Activated CD4-positive, alpha-beta T cell treated with anti-CD3 and anti-CD28 coated beads, Interleukin-2, amount 10 ng/mL, durations not matched to agents 7 days and 5 days (primary cell): Measurements from ENCODE around the gene LMX1A. TPM values are rescaled to one million over a fixed set of nuclear protein-coding genes. Genes with fewer than 3 reads are reported as not detected.

ENCODE experiments used
- CTCF ChIA-PET: fragments of 350-600 bp; sonication (Branson Sonifier 250); formaldehyde crosslinking; loops from one replicate; lab custom pipeline; 2021; ENCODE audit warnings: antibody characterized with exemption; lab: Charles Lee
- POLR2A ChIA-PET: fragments of 350-600 bp; sonication (Branson Sonifier 250); formaldehyde crosslinking; loops from one replicate; lab custom pipeline; 2021; ENCODE audit warnings: antibody characterized with exemption; lab: Charles Lee
- DNase-seq: peaks from one replicate; pipeline ENCODE4 v3.0.0-alpha.2; 2020
- H3K27ac Mint-ChIP-seq: one replicate; pipeline ENCODE4 v1.8.0; 2021; ENCODE audit warnings: mild to moderate bottlenecking, moderate library complexity, mixed read lengths
- H3K27me3 Mint-ChIP-seq: one replicate; pipeline ENCODE4 v1.8.0; 2021; ENCODE audit warnings: mixed read lengths
- H3K36me3 Mint-ChIP-seq: one replicate; pipeline ENCODE4 v1.8.0; 2021; ENCODE audit warnings: low read depth, mixed read lengths
- H3K4me1 Mint-ChIP-seq: one replicate; pipeline ENCODE4 v1.8.0; 2021; ENCODE audit warnings: mixed read lengths
- H3K4me3 Mint-ChIP-seq: one replicate; pipeline ENCODE4 v1.8.0; 2021; ENCODE audit warnings: mild to moderate bottlenecking, moderate library complexity, mixed read lengths
- H3K9me3 Mint-ChIP-seq: one replicate; pipeline ENCODE4 v1.8.0; 2021; ENCODE audit warnings: mixed read lengths
- total RNA-seq, 2 experiments: library from RNA; stranded (reverse); gene quantifications; one replicate each; pipeline ENCODE4 v1.2.3, GENCODE V29; 2021

The LMX1A gene
- total RNA-seq, 2 experiments from 2014 or later: not detected

DNA sequence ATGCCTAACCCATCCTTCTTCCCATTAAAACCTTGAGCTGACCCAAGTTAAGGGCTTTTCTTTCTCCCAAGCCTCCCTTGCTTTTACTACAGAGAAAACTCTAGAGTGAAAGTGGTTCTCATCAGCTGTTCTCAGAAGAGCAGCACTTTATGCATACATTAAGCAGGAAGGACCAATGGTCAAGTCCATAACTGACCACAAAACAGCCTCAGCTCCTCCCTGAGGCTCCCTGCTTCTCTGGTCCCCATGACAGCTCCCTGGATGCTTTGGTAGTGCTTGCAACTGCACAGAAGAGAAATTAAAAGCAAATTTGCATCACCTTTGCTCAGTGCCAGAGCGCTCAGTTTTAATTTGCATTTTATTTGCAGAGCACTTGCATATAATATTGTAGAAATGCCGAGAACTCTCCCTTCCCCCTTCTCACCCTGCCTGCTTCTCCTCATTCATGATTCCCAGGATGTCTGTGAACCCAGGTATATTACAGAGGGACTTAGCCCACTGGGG lies 56.1 kb downstream of the LMX1A start:
- Mint-ChIP-seq H3K9me3 (no peaks in the 10 kb centered on the region), H3K27ac (no peak overlapping the region), H3K36me3 (no peaks in the 10 kb centered on the region), H3K4me3 (no peak overlapping the region), H3K27me3 (peaks cover 5% of the 10 kb centered on the region), H3K4me1 (no peaks in the 10 kb centered on the region)
- CTCF ChIA-PET: interaction anchor here (1.0 kb wide), 1 partner anchor 10 kb away, joined by 3 read pairs; no protein-coding TSS in a partner anchor
- POLR2A ChIA-PET: no interaction called here
- DNase-seq: no peak

DNA sequence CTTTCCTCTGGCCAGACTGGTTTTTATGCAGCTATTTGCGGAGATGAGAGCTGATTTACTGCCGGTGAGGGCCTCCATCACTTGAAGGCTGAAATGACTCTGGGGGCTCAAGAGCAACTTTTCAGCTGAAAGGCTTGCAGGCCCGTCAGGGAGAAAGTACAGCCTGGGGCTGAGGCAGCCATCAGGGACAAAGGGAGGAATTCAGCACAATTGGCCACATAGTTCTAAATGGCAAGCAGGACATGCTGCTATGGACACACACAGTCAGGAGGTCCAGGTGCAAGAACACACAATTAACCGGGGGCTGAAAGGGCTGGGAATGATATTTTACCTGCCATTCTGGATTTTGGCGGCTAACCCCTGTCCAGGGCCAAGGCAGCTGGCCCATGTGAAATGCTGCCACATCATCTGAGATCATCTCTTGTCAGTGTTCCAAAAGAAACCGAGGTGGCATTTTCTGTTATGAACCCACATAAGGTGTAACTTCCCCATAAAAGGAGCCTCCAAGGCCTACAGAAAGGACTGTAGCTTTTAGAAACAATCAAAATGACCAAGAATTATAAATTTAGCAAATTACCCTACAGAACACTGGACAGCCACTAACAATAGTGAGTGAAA lies 58.2 kb downstream of the LMX1A start:
- Mint-ChIP-seq H3K4me3 (no peak overlapping the region), H3K27ac (no peak overlapping the region), H3K9me3 (no peaks in the 10 kb centered on the region), H3K27me3 (peaks cover 5% of the 10 kb centered on the region), H3K36me3 (no peaks in the 10 kb centered on the region), H3K4me1 (no peaks in the 10 kb centered on the region)
- DNase-seq: no peak
- POLR2A ChIA-PET: no interaction called here
- CTCF ChIA-PET: no interaction called here

DNA sequence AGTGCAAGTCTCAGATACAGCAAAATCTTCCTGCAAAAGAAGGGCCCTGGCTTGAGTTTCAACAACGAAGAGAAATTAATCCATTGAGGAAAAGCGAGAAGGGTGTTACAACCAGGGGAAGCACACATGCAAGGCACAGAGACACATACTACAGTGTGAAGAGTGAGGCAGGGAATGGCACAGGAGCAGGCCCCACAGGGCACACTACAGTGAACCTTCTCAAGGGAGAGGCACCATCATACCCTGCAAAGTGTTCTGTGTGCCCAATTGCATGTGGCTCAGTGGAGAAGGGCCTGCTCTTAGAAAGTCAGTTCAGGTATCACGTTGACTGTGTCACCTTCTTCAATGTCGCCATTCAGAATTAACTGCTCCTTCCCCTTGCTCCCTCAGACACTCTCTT lies 60.3 kb downstream of the LMX1A start:
- ChIA-PET CTCF (no interaction called here), POLR2A (no interaction called here)
- Mint-ChIP-seq H3K4me3 (no peak overlapping the region), H3K4me1 (no peaks in the 10 kb centered on the region), H3K36me3 (no peaks in the 10 kb centered on the region), H3K27ac (no peak overlapping the region), H3K9me3 (no peaks in the 10 kb centered on the region), H3K27me3 (no peaks in the 10 kb centered on the region)
- DNase-seq: no peak

DNA sequence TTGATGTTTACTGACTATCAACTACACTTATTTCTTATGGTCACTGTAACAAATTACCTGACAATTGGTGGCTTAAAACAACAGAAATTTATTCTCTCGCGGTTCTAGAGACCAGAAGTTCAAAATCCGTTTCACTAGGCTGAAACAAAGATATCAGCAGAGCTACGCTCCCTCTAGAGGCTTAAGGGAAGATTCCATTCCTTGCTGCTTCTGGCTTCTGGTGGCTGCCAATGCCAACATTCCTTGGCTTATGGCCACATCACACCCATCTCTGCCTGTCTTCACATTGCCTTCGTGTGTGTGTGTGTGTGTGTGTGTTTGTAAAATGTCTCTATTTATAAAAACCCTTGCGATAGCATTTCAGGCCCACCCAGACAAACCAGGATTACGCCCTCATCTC lies 66.4 kb downstream of the LMX1A start:
- POLR2A ChIA-PET: no interaction called here
- no peak overlapping the region for H3K27ac Mint-ChIP-seq

DNA sequence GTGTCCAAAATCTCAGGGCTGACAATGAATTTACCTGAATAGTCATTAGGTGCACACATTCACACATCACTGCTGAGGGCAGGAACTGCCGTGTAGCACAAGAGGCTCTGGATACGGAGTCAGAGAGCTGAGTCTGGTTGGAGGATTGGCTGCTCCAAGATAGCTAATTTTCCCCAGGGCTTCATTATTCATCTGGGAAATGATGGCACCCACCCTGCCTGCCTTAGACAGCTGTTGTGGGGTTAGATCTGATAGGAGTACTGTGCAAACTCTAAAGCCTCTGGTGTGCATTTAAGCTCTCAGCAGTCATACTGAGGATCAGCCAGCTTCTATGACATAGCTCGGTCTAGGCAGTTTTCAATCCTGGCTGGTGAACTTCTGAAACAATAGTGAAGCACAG lies 67.0 kb downstream of the LMX1A start:
- Mint-ChIP-seq H3K36me3 (no peaks in the 10 kb centered on the region), H3K4me1 (no peaks in the 10 kb centered on the region), H3K4me3 (no peak overlapping the region), H3K27ac (no peak overlapping the region), H3K27me3 (peaks cover 10% of the 10 kb centered on the region), H3K9me3 (no peaks in the 10 kb centered on the region)
- ChIA-PET POLR2A (no interaction called here), CTCF (no interaction called here)
- no peak for DNase-seq

More for the DNA sequence above, 66.4 kb downstream of the LMX1A start:
- CTCF ChIA-PET: interaction anchor here (0.9 kb wide), 1 partner anchor 10 kb away, joined by 3 read pairs; no protein-coding TSS in a partner anchor
- H3K27me3 Mint-ChIP-seq: peaks cover 10% of the 10 kb centered on the region
- H3K9me3 Mint-ChIP-seq: no peaks in the 10 kb centered on the region
- H3K4me3 Mint-ChIP-seq: no peak overlapping the region
- DNase-seq: no peak
- H3K36me3 Mint-ChIP-seq: no peaks in the 10 kb centered on the region
- no peaks in the 10 kb centered on the region for H3K4me1 Mint-ChIP-seq

DNA sequence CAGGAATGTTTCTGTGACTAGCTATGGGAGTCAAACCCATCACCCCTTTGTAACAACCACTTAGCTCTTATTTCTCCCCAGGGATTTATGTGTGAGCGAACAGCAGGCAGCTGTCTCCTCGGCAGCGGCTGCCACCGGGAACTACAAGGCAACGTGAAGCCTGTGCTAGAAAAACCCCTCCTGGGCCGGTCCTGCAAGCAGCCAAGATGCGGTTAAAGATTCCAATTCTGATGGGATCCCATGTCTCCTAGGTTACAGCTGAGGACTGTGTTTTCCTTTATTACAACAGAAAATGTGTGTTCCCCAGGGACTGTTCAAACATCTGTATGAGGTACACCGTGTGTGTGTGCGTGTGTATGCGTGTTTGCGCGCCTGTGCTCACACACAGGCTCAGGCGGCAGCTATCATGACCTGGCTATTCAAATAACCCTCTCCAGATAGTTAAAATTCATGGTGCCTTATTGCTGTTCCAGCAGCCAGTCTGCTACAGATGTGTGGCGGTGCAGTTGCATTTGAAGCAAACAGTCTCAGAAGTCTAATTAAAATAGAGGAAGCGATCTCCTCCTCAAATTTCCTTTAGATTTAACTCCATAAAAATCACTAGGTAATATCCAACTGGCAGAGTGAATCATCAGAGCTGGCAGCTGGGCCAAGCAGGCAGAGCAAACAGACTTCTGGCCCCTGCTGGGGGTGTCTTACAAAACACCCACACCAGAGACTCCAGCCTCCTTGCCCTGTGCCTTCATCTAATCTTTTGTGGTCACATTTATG lies 68.0 kb downstream of the LMX1A start:
- Mint-ChIP-seq H3K27ac (no peak overlapping the region), H3K36me3 (no peaks in the 10 kb centered on the region), H3K9me3 (no peaks in the 10 kb centered on the region), H3K4me1 (no peaks in the 10 kb centered on the region), H3K4me3 (no peak overlapping the region), H3K27me3 (peaks cover 13% of the 10 kb centered on the region)
- ChIA-PET POLR2A (no interaction called here), CTCF (no interaction called here)
- no peak for DNase-seq

DNA sequence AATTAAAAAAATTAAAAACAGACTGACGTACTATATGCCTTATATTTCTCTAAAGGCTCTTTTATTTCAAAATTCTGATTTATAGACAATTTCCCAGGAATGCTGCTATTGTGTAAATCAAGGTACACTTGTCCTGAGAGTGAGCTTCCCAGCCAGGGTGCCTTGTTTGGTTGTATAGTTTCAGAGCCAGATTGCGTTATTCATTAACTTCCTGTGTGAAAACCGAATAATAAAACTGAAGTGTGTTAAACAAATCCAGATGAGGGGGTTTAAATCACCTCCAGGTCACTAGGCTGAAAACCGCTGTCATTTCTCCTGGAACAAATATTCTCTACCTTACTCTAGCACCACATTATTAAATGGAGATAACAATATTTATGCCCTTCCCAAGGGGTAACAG lies 68.7 kb downstream of the LMX1A start:
- POLR2A ChIA-PET: no interaction called here
- Mint-ChIP-seq H3K4me1 (no peaks in the 10 kb centered on the region), H3K27ac (no peak overlapping the region), H3K36me3 (no peaks in the 10 kb centered on the region), H3K9me3 (no peaks in the 10 kb centered on the region), H3K4me3 (no peak overlapping the region), H3K27me3 (peaks cover 17% of the 10 kb centered on the region)
- no peak for DNase-seq
- CTCF ChIA-PET: no interaction called here

DNA sequence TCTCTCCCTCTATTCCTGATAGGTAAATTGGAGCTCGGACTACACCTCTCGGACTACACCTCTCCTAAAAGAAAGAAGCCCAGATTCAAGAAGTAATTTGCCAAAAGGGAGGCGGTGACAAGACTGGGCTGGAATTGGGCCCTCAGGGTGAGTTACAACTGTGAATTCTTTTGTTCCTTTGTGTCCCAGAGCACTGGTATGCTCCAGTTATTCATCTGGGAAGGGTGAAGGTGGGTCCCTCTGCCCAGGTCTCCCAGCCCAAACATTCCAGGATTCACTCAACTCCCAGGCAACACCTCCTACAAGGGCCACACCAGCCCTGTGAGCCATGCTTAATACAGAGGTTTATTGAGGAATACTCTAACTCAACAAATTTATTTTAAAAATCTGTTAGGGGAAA lies 69.2 kb downstream of the LMX1A start:
- POLR2A ChIA-PET: no interaction called here
- no peak for DNase-seq
- Mint-ChIP-seq H3K27ac (no peak overlapping the region), H3K27me3 (peaks cover 17% of the 10 kb centered on the region), H3K4me1 (no peaks in the 10 kb centered on the region), H3K4me3 (no peak overlapping the region), H3K36me3 (no peaks in the 10 kb centered on the region), H3K9me3 (no peaks in the 10 kb centered on the region)
- CTCF ChIA-PET: no interaction called here

DNA sequence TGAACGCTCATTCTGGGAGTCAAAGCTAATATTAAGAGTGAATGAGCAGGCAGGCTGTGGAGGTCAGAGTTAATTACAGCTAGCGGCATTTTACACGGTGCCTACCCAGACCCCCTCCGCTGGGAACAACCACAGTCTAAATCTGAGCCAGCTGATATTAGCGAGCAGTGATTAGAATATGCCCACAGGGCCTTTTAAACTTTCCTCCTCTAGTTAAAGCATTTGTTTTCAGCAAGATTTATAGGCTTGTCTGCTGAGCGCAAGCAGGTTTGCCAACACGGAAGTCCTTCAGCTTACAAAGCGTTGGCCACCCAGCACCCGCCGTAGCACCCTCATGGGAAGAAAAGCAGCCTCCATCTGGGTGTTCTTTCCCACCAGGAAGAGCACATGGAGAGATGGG lies 72.1 kb downstream of the LMX1A start:
- no peak overlapping the region for H3K27ac Mint-ChIP-seq
- H3K36me3 Mint-ChIP-seq: no peaks in the 10 kb centered on the region
- POLR2A ChIA-PET: no interaction called here
- no peaks in the 10 kb centered on the region for H3K4me1 Mint-ChIP-seq
- CTCF ChIA-PET: interaction anchor here (1.1 kb wide), 1 partner anchor 8 kb away, joined by 3 read pairs; no protein-coding TSS in a partner anchor
- no peak for DNase-seq
- no peaks in the 10 kb centered on the region for H3K9me3 Mint-ChIP-seq
- H3K4me3 Mint-ChIP-seq: no peak overlapping the region
- H3K27me3 Mint-ChIP-seq: peaks cover 20% of the 10 kb centered on the region

DNA sequence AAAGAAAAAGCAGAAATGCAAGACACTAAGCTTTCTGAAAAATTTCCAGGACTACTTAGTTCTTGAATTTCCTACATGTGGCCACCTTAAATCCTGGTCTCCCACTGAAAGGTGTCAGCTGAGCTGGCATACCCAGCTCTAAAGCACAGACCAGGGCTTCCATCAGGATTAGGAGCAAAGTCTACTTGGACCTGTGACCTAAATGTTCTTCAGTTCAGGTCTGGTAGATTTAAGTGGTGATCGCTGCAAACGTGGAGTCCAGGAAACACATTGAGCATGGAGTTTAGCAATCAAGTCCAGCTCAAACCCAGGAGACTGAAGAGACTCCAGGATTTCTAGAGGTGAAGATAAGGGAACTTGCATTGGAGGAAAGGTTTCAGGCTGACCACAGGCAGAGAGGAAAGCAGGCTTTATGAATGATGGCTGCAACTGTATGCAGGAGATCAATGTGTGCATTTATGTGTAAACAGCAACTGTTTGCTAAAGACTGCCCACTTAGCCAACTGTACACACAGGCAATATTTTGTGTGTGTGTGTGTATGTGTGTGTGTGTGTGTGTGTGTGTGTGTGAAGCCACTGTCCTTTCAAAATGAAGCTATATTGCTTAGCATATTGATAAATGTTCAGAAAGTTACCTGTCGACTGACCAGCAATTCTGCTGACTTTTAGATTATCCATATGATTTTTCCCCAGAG lies 75.2 kb downstream of the LMX1A start:
- Mint-ChIP-seq H3K36me3 (no peaks in the 10 kb centered on the region), H3K27ac (no peak overlapping the region), H3K9me3 (no peaks in the 10 kb centered on the region), H3K27me3 (peaks cover 13% of the 10 kb centered on the region), H3K4me3 (no peak overlapping the region), H3K4me1 (no peaks in the 10 kb centered on the region)
- CTCF ChIA-PET: no interaction called here
- no peak for DNase-seq
- POLR2A ChIA-PET: no interaction called here

DNA sequence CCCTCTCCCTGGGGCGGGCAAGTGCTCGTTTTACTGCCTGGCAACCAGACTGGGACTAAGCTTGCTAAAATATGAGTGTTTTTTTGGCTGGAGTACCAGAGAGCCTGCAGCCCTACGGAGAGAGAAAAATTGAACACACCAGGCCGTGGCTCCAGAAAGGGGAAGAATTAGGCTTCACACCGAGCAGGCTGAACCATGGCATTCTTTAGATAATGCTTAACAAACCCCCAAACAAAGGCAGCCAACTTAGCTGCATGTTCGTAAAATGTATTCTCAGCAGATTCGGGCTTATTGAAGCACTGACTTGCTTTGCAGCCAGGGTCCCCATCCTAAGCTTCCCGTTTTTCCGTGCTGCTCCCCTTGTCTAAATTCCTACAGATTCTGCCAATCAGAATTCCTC lies 76.6 kb downstream of the LMX1A start:
- Mint-ChIP-seq H3K4me3 (no peak overlapping the region), H3K27me3 (peaks cover 13% of the 10 kb centered on the region), H3K36me3 (no peaks in the 10 kb centered on the region), H3K27ac (no peak overlapping the region), H3K4me1 (no peaks in the 10 kb centered on the region), H3K9me3 (no peaks in the 10 kb centered on the region)
- no peak for DNase-seq
- POLR2A ChIA-PET: no interaction called here
- CTCF ChIA-PET: no interaction called here

DNA sequence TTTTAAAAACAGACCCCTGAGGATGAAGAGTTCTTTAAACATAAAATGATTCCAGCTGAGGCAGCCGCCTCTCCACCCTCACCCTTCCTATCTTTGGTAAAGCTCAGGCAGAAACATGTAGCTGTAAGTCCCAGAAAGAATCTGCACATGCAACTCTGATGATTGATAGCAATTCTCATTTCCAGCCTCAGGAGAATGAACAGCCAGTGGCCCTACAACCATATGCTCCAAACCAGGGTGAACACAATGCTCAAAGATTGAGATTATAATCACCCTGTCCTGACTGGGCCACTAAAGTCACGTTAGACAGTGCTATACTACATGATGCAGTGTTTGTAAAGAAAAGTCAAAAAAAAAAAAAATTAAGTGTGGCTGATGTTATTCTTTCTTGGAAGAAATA lies 80.2 kb downstream of the LMX1A start:
- ChIA-PET POLR2A (no interaction called here), CTCF (interaction anchor here (1.2 kb wide), 1 partner anchor 9 kb away, joined by 3 read pairs; no protein-coding TSS in a partner anchor)
- Mint-ChIP-seq H3K27me3 (peaks cover 2% of the 10 kb centered on the region), H3K4me1 (no peaks in the 10 kb centered on the region), H3K36me3 (no peaks in the 10 kb centered on the region), H3K9me3 (no peaks in the 10 kb centered on the region), H3K4me3 (no peak overlapping the region), H3K27ac (no peak overlapping the region)
- no peak for DNase-seq
